NCI-H82 treated with DMSO at 0.1 percent for 48 hours (cell line): Measurements from ENCODE around the gene PCNX2.
"Not testable (repeated sequence)": the region's sequence is repeated elsewhere in the genome, so short reads cannot be mapped to it uniquely, and the experiment has no call there.

Experiments used
- DNase-seq: peaks from one replicate; lab custom pipeline; 2025; ENCODE audit not compliant: unreplicated experiment; lab: John Stamatoyannopoulos, UW

Gene PCNX2

DNA sequence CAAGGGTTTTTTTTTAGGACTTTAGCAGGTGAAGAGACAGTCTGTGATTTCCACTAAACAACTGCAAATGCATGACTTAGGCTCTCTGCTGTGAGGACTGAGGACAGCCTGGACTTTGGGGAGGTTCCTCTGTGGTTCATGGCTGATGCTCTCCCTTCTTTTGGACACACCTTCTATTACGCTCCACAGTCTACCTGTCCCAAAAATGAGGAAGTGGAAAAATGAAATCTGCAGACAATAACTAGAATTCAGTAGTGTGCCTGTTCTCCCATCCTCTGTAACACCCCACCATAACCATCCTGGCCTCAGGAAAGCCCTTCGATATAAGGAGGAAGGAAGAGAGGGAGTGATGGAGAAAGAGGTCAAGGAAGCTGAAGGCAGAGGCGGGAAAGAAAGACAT, 276.4 kb downstream of the PCNX2 start:
- DNase-seq: no peak

DNA sequence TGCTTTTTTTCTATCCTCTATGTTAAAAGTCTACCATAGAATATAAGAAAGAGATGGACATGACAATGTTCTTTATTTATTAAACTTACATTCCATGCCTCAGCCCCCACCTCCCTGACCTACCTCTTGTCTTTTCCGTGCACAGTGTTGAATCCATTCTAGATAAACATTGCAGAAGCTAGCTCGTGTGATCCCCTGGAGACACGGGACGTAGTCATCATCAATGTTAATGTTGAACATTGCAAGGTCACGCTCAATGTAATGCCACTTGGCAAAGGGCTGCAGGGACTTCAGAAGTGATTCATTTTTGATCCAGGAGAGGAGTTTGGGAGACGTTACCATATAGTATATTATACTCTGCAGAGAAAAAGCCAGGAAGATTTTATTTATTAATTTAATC, 278.7 kb downstream of the PCNX2 start:
- DNase-seq: no peak

DNA sequence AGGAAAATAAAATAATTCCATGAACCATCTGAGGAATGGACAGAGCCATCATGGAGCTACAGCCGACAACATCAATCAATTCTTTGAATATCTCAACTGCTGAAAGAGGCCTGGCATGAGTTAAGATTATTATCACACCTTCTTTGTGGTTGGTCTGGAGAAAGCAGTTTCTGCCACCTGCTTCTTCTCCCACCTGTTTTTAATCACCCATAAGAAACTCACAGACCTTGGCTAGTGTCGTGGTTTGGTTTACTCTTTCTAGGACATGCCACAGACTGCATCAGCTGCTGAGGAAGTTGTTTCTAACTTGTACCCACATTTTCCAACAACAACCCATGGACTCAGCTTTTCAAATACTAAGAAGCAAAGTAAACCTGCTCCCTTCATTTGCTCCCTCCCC, 279.6 kb downstream of the PCNX2 start:
- DNase-seq: no peak

DNA sequence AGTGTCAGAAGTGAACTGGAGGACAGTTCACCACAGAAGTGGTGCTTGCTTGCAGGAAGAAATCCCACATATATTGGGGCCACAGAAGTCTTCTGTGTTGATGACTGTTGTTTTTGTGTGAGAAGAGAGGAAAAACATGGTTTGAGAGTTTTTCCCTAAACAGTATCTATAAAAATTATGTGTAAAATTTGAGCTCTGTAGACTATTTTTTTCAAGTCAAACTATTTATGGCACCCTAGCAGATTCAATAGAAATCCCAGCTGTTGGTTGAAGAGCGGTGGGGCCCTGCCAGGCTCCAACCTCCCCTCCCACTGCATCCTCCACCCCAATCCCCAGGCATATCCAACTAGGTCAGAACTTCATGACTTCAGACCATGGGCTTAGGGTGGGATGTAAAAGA, 283.5 kb downstream of the PCNX2 start:
- no peak for DNase-seq

DNA sequence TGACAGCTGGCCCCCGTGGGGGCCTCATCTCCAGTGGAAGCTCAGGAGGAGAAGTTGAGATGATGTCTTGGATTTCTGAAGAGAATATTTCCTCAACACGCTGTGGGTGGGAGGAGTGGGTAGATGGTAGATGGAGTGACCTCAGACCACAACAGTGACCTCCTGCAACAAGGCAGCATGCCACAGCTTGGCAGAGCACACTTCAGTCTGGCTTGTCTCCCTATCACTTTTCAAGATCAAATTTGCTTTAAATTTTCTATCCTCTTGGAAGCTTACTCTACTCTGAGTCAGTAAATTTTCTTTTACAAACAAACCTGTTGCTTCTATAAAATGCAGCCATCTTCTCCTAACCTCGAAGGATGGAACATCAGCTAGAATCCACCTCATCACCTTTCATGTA, 285.4 kb downstream of the PCNX2 start:
- no peak for DNase-seq

DNA sequence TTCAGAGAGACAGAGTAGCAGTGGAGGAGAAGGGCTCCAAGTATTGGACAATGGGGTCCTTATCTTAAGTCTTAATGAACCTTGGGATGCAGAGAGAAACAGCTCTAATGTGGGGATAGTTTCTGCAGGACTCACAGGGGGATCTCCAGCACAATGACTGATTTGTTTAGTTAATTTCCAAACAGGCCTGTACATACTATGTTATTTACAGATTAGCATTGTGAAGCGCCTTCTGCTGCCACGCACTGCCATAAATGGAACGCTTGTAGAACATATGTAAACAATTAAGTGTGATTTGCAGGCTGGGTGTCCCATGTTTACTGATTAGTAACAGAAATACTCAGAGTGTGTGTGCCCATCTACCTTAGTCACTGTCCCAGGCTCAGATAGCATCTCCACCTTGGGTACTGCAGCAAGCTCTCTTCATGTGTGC, 289.0 kb downstream of the PCNX2 start:
- no peak for DNase-seq

DNA sequence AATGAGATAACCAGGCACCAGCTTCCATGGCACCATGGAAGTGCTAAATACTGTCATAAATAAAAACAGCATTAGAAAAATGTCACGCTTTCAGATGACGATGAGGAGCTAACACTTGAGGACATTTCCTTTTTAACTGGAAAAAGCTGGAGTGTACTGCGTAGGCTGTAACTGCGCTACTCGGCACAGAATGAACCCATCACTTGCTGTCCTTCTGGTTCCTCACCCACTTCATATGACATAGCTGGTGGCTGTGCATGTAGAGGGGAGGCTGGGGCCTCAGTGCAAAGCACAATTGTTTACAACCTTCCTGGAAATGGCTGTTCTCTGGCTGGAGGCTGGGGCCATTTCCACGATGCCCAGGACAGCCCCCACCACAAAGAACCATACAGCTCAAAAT, 289.4 kb downstream of the PCNX2 start:
- DNase-seq: no peak

DNA sequence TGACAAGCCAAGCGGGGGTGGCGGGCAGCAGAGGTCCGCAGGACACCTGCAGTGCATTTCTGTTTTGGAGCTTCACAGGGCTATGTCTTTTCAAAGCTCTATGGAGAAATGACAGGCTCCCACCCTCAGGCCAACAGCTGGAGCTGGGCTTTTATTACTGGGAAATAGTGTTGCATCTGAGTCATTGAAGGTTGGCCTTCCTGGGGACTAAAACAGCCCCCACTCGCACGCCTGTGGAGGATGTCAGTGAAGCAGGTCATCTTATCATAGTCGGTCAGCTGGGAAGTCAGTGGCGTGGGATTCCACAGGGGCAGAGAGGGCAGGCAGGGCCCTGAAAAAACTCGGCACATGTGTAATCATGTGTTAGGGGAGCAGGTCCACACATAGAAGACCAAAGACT, 289.8 kb downstream of the PCNX2 start:
- DNase-seq: no peak

DNA sequence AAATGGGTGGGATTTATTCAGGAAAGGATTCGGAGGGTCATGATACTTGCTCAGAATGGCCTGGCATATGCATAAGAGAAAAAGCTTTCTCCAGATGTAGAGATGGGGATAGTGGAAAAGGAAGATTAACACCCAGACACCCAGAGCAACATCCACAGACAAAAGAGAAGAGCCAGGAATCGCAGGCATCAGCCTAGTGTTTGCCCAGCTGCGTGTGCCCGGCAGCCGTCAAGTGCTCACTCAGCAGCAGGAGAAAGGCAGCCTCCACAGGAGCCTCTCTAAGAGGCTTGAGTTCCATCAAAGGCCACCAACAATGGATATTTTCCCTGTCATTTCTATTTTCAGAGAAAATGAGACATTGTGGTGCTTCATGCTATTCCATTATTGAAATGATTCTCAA, 290.4 kb downstream of the PCNX2 start:
- DNase-seq: no peak

DNA sequence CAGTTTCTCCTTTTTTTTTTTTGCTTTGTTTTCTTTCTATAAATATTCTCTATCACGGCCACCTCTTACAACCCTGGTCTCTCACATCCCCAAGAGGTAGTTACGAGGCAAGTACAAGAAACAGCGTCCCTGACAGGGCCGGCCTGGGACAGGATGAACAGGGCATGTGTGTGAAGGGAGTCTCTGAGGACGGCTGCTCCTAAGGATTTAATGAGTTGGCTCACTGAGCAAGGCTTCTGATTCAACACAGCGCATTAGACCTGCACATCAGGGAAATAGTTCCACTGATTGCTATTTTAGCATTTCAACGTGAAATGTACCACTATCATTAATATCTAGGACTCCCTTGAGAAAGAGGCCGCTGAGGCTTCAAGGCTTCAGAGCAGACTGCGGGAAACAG, 291.1 kb downstream of the PCNX2 start:
- no peak for DNase-seq

DNA sequence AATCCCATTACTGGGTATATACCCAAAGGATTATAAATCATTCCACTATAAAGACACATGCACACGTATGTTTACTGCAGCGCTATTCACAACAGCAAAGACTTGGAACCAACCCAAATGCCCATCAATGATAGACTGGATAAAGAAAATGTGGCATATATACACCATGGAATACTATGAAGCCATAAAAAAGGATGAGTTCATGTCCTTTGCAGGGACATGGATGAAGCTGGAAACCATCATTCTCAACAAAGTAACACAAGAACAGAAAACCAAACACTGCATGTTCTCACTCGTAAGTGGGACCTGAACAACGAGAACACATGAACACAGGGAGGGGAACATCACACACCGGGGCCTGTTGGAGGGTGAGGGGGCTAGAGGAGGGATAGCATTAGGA, 291.9 kb downstream of the PCNX2 start:
- DNase-seq: not testable (repeated sequence)

DNA sequence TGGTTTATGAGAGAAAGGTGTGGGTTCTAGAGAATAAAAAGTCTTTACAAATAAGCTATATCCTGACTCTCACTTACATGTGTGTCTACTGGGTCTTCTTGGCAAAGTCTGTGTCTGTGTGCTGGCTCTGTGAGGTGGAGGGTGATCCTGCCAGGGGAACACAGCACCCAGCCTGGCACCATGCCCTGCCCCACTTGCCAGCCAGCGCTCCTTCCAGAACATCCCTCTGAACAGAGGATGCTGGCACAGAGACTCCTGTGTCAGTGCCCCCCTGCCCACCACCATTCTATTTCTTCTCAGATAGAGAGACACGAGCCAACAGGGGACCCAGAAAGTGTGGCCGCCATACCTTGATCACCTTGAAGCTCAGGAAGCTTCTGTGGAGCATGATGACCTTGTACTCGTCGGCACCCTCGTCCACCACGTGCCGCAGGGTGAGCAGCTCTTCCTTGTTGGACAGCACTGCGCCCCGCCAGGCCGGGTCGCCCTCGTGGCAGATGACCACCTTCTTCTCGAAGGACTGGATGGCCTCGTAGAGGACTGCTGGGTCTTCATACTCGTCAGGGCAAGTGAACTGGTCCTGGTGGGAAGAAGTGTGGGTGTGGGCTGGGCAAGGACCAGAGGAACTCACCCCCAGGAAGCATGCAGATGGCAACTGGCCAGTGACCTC, 295.4 kb downstream of the PCNX2 start:
- DNase-seq: no peak

DNA sequence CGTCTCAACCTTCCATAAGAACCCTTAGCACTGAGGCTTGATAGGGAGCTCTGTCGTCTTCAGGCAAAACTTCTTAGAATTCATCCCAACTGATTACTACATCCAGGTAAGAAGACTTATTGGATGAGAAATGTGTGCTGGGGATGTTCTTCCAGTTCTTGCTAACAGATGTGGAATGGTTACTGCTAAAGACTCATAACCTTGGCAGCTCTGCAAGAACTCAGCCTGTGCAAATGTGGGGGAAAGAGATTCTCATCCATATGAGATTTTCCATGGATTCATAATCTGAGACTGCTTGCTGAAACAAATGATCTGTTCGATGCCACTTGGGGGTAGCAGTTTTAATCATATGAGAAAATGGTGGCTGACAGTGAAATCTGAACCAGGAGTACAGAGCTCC, 296.9 kb downstream of the PCNX2 start:
- DNase-seq: no peak

DNA sequence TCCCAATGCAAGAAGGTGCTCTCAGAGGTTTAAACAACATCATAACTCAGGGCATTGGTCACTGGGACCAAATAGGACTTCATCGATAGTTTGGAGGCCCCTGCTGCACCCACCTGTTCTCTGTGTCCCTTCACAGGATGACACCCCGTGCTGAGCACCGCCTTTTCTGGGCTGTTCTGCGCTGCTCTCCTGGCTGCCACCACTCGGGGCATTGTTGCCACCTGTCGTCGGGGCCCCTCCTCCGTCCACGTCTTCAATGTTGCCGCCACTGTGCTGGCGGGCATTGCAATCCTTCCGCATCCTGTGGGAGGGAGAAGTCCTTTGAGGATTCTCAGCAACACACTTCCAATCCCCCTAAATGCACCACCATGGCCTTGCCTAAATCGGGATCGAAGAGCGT, 297.4 kb downstream of the PCNX2 start:
- no peak for DNase-seq

DNA sequence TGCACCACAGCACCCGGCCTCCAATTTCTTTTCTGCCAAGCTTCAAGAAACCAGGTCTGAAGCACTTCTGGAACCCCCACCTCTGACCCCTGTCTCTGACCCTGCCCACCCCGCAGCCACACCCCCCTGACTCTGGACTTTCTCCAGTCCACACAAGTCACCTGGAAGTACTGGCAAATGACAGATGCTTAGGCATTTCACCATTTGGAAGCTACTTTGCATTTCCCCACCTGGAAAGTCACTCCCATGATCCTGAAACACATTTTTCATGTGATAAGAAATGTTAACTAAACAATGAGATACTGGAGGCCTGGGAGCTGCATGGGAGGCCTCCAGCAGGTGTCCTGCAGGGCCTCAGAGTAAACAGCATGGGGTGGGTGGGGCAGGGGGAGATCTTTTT, 299.4 kb downstream of the PCNX2 start:
- DNase-seq: no peak

DNA sequence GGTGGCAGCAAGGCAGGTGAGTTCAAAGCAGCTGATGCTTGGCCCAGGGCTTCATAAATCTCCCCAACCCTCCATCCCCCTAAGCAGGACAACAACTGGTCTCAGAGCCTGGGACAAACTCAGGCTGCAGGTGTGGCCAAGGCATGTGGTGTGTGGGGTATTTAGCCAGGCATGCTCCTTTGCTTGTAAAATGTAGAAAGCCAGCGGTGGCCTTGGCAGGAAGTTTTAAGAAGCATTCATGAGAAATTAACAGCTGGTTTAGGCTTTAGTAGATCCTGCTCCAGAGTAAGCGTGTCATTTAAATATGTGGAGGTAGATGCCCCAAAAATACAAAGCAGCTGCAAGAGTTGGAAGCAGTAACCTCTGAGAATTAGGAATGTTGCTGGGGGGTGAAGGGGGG, 300.3 kb downstream of the PCNX2 start:
- no peak for DNase-seq

DNA sequence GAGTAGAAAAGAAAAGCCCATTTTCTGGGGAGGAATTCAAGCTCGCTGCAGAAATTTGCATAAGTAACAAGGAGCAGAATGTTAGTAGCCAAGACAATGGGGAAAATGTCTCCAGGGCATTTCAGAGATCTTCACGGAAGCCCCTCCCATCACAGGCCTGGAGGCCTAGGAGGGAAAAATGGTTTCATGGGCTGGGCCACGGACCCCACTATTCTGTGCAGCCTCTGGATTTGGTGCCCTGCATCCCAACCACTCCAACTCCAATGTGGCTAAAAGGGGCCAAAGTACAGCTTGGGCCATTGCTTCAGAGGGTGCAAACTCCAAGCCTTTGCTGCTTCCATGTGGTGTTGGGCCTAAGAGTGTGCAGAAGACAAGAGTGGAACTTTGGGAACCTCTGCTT, 302.0 kb downstream of the PCNX2 start:
- no peak for DNase-seq

DNA sequence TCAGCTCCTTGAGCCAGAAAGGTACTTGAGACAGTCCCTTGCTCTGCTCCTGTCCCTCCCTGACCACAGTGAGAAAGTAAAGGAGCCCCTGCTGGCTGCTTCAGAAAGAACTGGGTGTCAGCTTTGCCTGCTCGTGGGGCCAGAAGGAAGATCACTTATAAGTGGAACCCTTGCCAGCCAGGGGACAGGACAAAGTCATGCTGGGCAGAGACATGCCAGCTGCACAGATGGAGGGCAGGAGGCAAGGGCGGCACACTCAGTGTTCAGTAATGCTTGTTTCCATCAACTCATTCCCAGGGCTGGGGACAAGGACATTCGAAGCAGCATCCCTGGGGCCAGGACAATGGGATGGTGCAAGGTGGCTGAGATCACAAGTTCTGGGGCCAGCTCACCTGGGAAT, 303.3 kb downstream of the PCNX2 start:
- DNase-seq: no peak

DNA sequence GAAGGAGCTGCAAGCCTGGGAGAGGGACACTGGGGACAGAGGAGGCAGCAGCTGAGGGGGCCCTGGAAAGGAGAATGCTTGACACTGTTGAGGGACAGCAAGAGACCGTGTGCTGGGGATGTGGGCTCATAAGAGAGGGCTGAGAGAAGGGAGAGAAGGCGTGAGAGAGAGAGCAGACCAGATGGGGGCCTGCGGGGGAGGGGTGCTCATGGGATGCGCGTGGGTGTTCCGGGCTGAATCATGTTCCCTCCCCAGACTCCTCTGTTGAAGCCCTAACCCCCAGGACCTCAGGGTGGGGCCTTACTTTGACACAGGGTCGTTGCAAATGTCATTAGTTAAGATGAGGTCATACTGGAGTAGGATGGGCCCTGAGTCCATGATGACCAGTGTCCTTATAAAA, 304.3 kb downstream of the PCNX2 start:
- no peak for DNase-seq

DNA sequence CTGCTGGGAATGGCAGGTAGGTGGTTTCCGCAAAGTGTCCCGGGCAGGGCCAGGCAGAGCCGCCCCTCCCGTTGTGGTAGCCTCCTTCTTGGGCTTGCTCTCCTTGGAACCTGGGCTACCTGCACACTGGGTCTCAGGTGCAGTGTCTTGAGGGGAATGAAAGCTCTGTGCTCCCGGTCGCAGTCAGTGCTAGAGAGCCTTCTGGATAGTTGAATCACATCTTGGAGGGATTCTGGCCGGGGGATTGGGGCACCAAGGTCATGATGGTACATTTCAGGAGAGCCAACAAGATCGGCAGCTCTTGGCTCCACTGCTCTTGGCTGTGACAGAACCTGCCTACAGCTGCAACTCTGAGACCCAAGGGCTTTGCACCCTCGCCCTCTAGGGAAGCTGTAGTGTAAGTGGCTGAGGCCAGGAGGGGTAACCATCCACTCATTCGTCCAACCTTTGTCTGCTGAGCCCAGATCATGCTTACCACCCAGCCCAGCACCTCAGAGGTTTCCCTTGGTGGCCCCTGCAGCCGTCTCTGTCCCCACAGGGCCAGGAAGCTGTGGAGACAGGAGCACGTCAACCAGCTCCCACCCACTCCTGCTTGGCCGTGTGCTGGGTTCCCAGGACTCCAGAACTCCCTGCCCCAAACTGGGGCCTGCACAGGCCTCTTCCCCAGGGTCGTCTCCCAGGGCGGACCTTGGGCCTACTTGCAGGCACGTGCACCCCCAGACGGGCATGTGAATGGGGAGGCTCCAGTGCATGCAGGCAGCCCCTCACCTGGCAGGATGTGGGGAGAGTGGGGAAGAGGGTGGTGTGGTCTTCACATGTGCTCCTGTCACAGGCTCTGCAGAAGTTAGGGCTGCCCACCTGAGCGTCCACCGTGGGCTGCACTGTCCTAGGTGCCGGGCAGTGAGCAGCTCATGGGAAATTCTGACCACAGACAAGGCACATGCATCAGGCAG, 305.1 kb downstream of the PCNX2 start:
- DNase-seq: no peak

DNA sequence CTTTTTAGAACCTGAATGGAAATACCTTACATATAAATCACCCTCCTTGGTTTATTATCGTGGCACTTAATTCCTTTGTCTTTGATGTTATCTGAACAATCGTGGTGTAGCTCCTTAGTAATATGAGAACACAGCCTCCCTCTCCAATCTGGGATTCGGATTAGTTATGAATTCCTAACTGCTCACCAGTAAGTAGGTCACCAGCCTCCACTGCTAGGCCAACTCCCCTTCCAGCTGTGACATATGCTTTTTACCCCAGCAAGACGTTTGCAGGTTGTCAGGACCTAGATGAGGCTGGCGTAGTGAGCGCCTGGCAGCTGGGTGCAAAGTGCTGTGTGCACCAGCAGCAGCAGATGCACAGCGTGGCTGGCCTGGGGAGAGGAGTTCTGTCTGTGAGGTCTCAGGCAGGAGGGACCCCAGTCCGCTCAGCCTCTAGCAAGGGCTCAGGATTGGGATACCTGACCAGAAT, 306.9 kb downstream of the PCNX2 start:
- DNase-seq: no peak

DNA sequence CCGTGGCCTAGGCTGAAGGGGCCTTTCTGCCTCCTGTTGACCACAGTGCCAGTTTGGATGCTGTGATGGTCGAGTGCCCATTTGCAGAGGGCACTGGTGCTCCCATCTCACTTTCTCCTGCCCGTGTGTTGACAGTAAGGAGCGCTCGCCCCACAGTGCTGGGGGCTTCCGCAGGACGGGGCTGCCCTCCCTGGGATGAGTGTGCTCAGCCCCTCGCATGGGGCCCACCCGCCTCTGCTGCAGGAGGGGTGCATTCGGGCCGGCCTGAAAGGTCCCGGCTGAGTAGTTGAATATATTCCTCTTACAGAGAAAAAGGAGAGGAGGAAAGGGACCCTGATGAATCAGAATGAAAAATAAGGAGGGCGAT, 307.8 kb downstream of the PCNX2 start:
- DNase-seq: no peak
